Bronchial epithelial cell (primary cell): ENCODE results near the gene GLB1L. TPM values are rescaled to one million over a fixed set of nuclear protein-coding genes. Genes with fewer than 3 reads are reported as not detected.
A peak's percentile ranks its signal among the peaks of the same experiment; 100 is the strongest.

ENCODE experiments used
- DNase-seq: peaks from one replicate; pipeline ENCODE4 v3.0.0-alpha.2; 2010; ENCODE audit warnings: low read depth
- FAIRE-seq: peaks from 2 replicates; lab custom pipeline; 2011; peaks lifted over from hg19 to GRCh38; lab: Jason Lieb, UNC
- H3K27me3 ChIP-seq: 2 replicates; pipeline ENCODE4 v1.5.1; 2011; ENCODE audit warnings: low read length; ENCODE audit not compliant: control insufficient read depth, insufficient read depth
- H3K36me3 ChIP-seq: 2 replicates; pipeline ENCODE4 v1.5.1; 2011; ENCODE audit warnings: low read length; ENCODE audit not compliant: control insufficient read depth, insufficient read depth
- H3K4me3 ChIP-seq: 2 replicates; pipeline ENCODE4 v1.5.1; 2011; ENCODE audit warnings: mild to moderate bottlenecking, low read depth, low read length, control low read depth
- total RNA-seq: library from RNA; depleted of rRNA; stranded (reverse); fragments of >200 nt; gene quantifications from 2 replicates; pipeline ENCODE4 v1.2.1, GENCODE V29; 2014
- TF ChIP-seq, protein P1 (sequence below): IDR thresholded peaks from 2 replicates; pipeline ENCODE4 v1.5.1; 2011; ENCODE audit warnings: mild to moderate bottlenecking, moderate library complexity, low read length, control low read depth, inconsistent platforms; ENCODE audit not compliant: insufficient read depth, severe bottlenecking

Gene GLB1L
- total RNA-seq, 1 donor from 2014 or later = 3.7 TPM

DNA sequence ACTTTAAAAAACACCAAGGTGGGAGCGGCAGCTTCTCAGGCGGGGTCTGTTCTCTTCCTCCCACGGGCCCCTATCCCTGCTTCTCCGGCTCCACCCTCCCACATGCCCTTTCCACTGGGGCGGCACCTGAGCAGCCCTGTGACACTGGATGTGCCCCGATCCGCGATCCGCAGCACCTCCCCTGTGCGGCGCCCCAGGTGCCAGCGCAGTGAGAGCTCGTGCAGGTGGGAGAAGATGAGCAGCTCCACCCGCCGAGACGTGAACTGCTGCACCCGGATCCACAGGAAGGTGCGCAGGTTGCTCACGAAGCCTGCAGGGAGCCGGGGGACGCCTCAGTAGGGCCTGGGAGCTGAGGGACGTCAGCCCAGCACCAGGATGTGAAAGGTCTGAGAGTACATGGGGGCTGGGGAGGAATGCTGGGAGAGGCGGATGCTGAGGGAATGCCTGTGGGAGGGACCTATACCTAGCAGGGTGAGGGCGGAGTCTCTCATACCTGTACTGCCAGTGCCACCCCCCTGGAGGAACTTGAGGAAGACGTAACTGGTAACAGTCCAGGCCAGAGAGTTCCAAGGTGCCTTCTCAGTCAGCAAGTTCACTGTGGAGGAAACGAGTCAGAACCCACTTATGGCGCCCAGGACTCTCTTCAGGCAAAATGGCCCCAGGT lies 29.2 kb downstream of the GLB1L start:
- FAIRE-seq = no peak
- Histone ChIP-seq H3K36me3 (peaks cover 45% of the 10 kb centered on the region), H3K4me3 (no peak overlapping the region), H3K27me3 (no peaks in the 10 kb centered on the region)
- TF ChIP-seq, protein P1, sequence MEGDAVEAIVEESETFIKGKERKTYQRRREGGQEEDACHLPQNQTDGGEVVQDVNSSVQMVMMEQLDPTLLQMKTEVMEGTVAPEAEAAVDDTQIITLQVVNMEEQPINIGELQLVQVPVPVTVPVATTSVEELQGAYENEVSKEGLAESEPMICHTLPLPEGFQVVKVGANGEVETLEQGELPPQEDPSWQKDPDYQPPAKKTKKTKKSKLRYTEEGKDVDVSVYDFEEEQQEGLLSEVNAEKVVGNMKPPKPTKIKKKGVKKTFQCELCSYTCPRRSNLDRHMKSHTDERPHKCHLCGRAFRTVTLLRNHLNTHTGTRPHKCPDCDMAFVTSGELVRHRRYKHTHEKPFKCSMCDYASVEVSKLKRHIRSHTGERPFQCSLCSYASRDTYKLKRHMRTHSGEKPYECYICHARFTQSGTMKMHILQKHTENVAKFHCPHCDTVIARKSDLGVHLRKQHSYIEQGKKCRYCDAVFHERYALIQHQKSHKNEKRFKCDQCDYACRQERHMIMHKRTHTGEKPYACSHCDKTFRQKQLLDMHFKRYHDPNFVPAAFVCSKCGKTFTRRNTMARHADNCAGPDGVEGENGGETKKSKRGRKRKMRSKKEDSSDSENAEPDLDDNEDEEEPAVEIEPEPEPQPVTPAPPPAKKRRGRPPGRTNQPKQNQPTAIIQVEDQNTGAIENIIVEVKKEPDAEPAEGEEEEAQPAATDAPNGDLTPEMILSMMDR = no peak
- no peak for DNase-seq

DNA sequence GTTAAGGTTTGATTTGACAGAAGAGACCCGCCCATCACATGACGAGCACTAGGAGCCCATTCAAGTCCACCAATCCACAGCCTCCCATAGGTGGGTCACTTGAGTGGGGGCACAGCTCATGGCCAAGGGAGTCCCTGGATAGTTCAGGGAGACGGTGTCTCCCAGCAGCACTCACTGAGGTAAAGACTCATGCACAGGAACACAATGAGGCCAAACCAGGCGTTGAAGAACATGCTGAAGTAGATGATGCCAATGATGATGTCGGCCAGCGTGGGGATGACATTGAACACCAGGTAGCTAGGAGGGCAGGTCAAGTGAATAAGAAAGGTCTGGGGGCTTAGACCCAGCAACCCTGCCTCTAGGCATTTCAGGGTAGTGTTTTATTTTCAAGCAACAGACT lies 30.5 kb downstream of the GLB1L start:
- H3K36me3 ChIP-seq = peaks cover 48% of the 10 kb centered on the region
- TF ChIP-seq, protein P1 = no peak
- DNase-seq = no peak
- no peak overlapping the region for H3K4me3 ChIP-seq
- H3K27me3 ChIP-seq = no peaks in the 10 kb centered on the region
- FAIRE-seq = no peak

DNA sequence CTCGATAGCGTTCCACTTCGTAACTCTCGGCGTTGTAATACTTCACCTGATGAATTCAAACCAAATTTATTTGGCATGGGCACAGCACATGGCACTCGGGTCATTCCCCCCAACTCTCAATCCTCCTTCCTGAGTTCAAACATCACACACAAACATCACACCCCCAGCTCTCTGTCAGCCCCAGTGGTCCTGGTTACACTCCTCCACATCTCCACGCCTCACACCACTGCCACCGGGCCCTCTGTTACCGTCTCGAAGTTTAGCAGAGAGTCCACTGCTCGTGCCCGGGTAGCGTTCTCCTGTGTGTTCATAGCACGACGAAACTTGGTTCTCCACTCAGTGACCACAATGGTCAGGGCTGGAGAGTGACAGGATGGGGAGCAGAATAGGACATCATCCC lies 31.1 kb downstream of the GLB1L start:
- Histone ChIP-seq H3K27me3 (no peaks in the 10 kb centered on the region), H3K4me3 (no peak overlapping the region), H3K36me3 (peaks cover 53% of the 10 kb centered on the region)
- DNase-seq = no peak
- TF ChIP-seq, protein P1 = no peak
- peak; percentile 47 for FAIRE-seq

DNA sequence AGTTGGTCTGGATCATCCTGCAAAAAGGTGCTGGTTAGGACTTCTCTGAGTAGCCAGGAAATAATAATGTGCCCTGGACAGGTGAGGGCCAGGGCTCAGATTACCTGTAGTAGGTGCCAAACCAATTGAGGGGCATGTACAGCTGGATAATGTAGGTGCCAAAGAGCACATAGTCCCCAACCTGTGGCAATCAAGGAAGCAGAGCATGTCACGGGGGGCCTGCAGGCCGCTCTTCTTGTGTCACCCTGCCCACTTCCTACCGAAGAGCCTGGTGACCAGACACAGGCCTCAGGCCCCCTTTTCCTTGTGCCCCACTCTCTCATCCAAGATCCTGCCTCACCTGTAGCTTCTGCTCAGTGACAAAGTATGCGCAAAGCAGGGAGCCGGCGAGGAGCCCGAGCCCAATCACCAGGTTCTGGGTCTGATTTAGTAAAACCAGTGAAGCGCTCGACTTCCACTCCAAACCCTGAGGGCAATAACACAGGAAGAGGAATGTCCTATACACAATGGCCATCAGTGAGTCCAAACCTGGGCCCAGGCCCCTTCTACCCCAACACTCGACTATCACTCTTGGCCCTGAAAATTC lies 31.7 kb downstream of the GLB1L start:
- Histone ChIP-seq H3K36me3 (peaks cover 55% of the 10 kb centered on the region), H3K4me3 (no peak overlapping the region), H3K27me3 (no peaks in the 10 kb centered on the region)
- FAIRE-seq (no peak), DNase-seq (no peak)
- TF ChIP-seq, protein P1 = no peak

DNA sequence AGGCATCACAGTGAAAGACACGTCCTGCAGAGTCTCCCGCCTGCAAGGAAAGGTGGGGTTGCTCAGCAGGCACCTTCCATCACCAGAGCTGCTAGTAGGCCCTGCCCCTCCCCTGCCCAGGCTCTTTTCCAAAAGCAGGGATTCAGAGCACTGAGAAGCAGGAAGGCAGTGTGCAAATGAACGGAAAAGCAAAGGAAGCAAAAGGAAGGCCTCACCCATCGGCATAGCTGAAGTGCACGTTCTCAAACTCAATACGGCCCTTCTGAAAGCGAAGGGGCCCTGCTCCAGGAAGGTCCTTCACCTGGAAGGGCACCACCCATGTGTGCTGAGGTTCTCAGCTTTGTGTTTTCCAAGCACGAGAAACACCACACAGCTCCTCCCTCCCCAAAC lies 32.2 kb downstream of the GLB1L start:
- DNase-seq (no peak), FAIRE-seq (no peak)
- TF ChIP-seq, protein P1 = no peak
- Histone ChIP-seq H3K4me3 (no peak overlapping the region), H3K36me3 (peaks cover 55% of the 10 kb centered on the region), H3K27me3 (no peaks in the 10 kb centered on the region)
